GM23248 (cell line): ENCODE measurements around the gene CNOT2. TPM values are rescaled to one million over a fixed set of nuclear protein-coding genes. Genes with fewer than 3 reads are reported as not detected.
"Not testable (repeated sequence)": the region's sequence is repeated elsewhere in the genome, so short reads cannot be mapped to it uniquely, and the experiment has no call there.

Experiments used
- DNase-seq: peaks from one replicate; pipeline ENCODE4 v3.0.0-alpha.2; 2015
- H2AFZ ChIP-seq: fragments of 200-600 bp; sonication (generic); 2 replicates; pipeline ENCODE4 v1.6.1; 2016; ENCODE audit warnings: antibody characterized with exemption
- H3F3A ChIP-seq: fragments of 200-600 bp; sonication (generic); 2 replicates; pipeline ENCODE4 v1.6.1; 2016; ENCODE audit warnings: mild to moderate bottlenecking, antibody characterized with exemption, mixed run types; ENCODE audit not compliant: insufficient read depth
- H3K27ac ChIP-seq: fragments of 200-600 bp; sonication (generic); 2 replicates; pipeline ENCODE4 v1.5.1; 2016; ENCODE audit warnings: mild to moderate bottlenecking
- H3K27me3 ChIP-seq: fragments of 200-600 bp; sonication (generic); replicated peaks from 2 replicates; pipeline ENCODE4 v1.6.1; 2016; ENCODE audit warnings: mild to moderate bottlenecking; ENCODE audit not compliant: insufficient read depth
- H3K36me3 ChIP-seq: fragments of 200-600 bp; sonication (generic); 2 replicates; pipeline ENCODE4 v1.6.1; 2016; ENCODE audit warnings: low read depth, mild to moderate bottlenecking
- H3K4me1 ChIP-seq: fragments of 200-600 bp; sonication (generic); 2 replicates; pipeline ENCODE4 v1.6.1; 2016; ENCODE audit warnings: mild to moderate bottlenecking; ENCODE audit not compliant: insufficient read depth
- H3K4me2 ChIP-seq: fragments of 200-600 bp; sonication (generic); one replicate; pipeline ENCODE4 v1.6.1; 2016; ENCODE audit warnings: mild to moderate bottlenecking; ENCODE audit not compliant: unreplicated experiment
- H3K4me3 ChIP-seq: fragments of 200-600 bp; sonication (generic); 2 replicates; pipeline ENCODE4 v1.5.1; 2016; ENCODE audit warnings: mild to moderate bottlenecking
- H3K79me2 ChIP-seq: fragments of 200-600 bp; sonication (generic); 2 replicates; pipeline ENCODE4 v1.6.1; 2016; ENCODE audit warnings: mild to moderate bottlenecking; ENCODE audit not compliant: insufficient read depth
- H3K9ac ChIP-seq: fragments of 200-600 bp; sonication (generic); 2 replicates; pipeline ENCODE4 v1.6.1; 2016; ENCODE audit warnings: mild to moderate bottlenecking
- H3K9me2 ChIP-seq: fragments of 200-600 bp; sonication (generic); 2 replicates; pipeline ENCODE4 v1.6.1; 2016; ENCODE audit warnings: mixed run types, mild to moderate bottlenecking, moderate library complexity; ENCODE audit not compliant: insufficient read depth
- H3K9me3 ChIP-seq: fragments of 200-600 bp; sonication (generic); one replicate; pipeline ENCODE4 v1.6.1; 2017; ENCODE audit warnings: low read depth
- H4K20me1 ChIP-seq: fragments of 200-600 bp; sonication (generic); 2 replicates; pipeline ENCODE4 v1.6.0; 2016; ENCODE audit not compliant: insufficient read depth
- EZH2 ChIP-seq: fragments of 200-600 bp; sonication (generic); IDR thresholded peaks from 2 replicates; pipeline ENCODE4 v1.6.1; 2018; ENCODE audit warnings: antibody characterized with exemption, mild to moderate bottlenecking; ENCODE audit not compliant: insufficient read depth, poor library complexity, severe bottlenecking
- EZH2phosphoT487 ChIP-seq: fragments of 200-600 bp; sonication (generic); IDR thresholded peaks from 2 replicates; pipeline ENCODE4 v1.6.1; 2018; ENCODE audit warnings: antibody characterized with exemption, moderate library complexity, mild to moderate bottlenecking, low read depth; ENCODE audit not compliant: insufficient read depth
- WGBS, 2 experiments: methylation state at CpG; one replicate each; pipeline ENCODE4 v1.1.6; 2015 to 2017; ENCODE audit warnings: low lambda C conversion rate in 2 of 2, low coverage in 1 of 2; ENCODE audit errors: missing lambda C conversion rate in 2 of 2; 5-methylcytosine and 5-hydroxymethylcytosine counted together
- in situ Hi-C: fragments of 300-500 bp; cut with MboI; formaldehyde crosslinking; loops from 2 replicates; pipeline ENCODE4 v1.15.0; 2020
- polyA plus RNA-seq: library from polyadenylated mRNA; unstranded; fragments of >200 nt; fragmentation: Nextera tagmentation; extraction: Ambion mirVana; gene quantifications from 2 replicates; pipeline ENCODE4 v1.2.1, GENCODE V29; 2016
- total RNA-seq: library from RNA; depleted of rRNA; stranded (reverse); fragments of >200 nt; shearing (Covaris generic); gene quantifications from 2 replicates; pipeline ENCODE4 v1.2.3, GENCODE V29; 2014

Gene CNOT2
- total and polyA plus RNA-seq, 2 experiments from 2014 or later = 74.3 to 92.4 TPM

DNA sequence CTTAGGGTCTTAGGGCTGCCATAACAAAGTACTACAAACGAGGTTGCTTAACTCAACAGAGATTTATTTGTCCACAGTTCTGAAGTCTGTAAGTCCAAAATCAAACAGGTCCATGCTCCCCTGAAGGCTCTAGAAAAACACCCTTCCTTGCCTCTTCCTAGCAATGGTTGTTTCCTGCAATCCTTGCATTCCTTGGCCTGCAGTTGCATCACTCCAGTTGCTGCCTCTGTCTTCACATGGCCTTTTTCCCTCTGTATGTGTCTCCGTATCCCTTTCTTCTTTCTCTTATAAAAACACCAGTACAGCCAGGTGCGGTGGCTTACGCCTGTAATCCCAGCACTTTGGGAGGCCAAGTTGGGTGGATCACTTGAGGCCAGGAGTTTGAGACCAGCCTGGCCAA, 140.3 kb downstream of the CNOT2 start:
- in situ Hi-C loops = no loop called here
- Histone ChIP-seq H3K79me2 (no peaks in the 10 kb centered on the region), H3K9me2 (no peaks in the 10 kb centered on the region), H3K4me1 (no peaks in the 10 kb centered on the region), H2AFZ (peak overlapping the region; percentile 38), H4K20me1 (no peaks in the 10 kb centered on the region), H3F3A (no peaks in the 10 kb centered on the region), H3K27me3 (no peaks in the 10 kb centered on the region), H3K36me3 (no peaks in the 10 kb centered on the region), H3K4me2 (no peak overlapping the region), H3K4me3 (no peak overlapping the region), H3K9ac (no peak overlapping the region), H3K9me3 (no peaks in the 10 kb centered on the region), H3K27ac (no peak overlapping the region)
- no peak for DNase-seq
- TF ChIP-seq EZH2 = no peak
- TF ChIP-seq EZH2phosphoT487 = no peak
- 86 to 91% methylated on average over 4 of the region's 4 CpGs for WGBS, 2 experiments

DNA sequence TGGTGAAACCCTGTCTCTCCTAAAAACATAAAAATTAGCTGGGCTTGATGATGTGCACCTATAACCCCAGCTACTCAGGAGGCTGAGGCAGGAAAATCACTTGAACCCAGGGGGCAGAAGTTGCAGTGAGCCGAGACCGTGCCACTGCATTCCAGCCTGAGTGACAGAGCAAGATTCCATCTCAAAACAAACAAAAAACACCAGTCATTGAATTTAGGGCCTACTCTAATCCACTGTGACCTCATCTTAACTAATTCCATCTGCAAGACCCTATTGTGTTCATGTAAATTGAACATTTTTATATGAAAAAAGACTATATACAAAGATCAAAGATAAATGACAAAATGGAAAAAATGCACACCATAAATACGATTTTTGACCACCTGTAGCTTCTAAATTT, 140.7 kb downstream of the CNOT2 start:
- no peaks in the 10 kb centered on the region for H3K9me2 ChIP-seq
- H3K36me3 ChIP-seq = no peaks in the 10 kb centered on the region
- no peaks in the 10 kb centered on the region for H3K79me2 ChIP-seq
- no peak overlapping the region for H3K4me2 ChIP-seq
- no peak overlapping the region for H3K27ac ChIP-seq
- no peaks in the 10 kb centered on the region for H3K9me3 ChIP-seq
- H3F3A ChIP-seq = no peaks in the 10 kb centered on the region
- no peaks in the 10 kb centered on the region for H4K20me1 ChIP-seq
- H3K4me1 ChIP-seq = no peaks in the 10 kb centered on the region
- 73 to 76% methylated on average over 3 of the region's 3 CpGs for WGBS, 2 experiments
- no peak overlapping the region for H3K9ac ChIP-seq
- no peak overlapping the region for H3K4me3 ChIP-seq
- in situ Hi-C loops = no loop called here
- peak overlapping the region; percentile 38 for H2AFZ ChIP-seq
- no peak for TF ChIP-seq EZH2
- H3K27me3 ChIP-seq = no peaks in the 10 kb centered on the region
- no peak for DNase-seq

DNA sequence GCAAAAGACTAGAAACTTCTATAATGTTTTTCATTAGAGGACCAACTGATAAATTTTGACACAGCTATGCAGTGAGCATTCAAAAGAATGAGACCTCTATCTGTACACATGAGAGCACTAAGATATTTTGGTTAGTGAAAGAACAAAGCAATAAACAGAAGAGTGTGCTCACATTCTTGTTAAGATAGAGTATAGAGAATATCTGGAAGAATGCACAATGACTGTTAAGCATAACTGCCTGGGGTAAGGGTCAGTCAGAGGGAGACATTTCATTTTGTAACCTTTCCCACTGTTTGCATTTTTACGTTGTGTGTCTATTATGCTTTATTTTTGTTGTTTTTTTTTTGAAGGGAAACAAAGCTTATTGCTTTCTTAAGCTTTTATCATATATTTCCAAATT, 143.5 kb downstream of the CNOT2 start:
- Histone ChIP-seq H4K20me1 (no peaks in the 10 kb centered on the region), H3K27ac (no peak overlapping the region), H3K27me3 (no peaks in the 10 kb centered on the region), H3K4me3 (no peak overlapping the region), H3K9ac (no peak overlapping the region), H3K4me1 (no peaks in the 10 kb centered on the region), H3K36me3 (no peaks in the 10 kb centered on the region), H3K79me2 (no peaks in the 10 kb centered on the region), H3K4me2 (no peak overlapping the region), H3F3A (no peaks in the 10 kb centered on the region), H3K9me3 (no peaks in the 10 kb centered on the region), H2AFZ (no peak overlapping the region), H3K9me2 (no peaks in the 10 kb centered on the region)
- in situ Hi-C loops = no loop called here
- TF ChIP-seq EZH2 = no peak
- no peak for TF ChIP-seq EZH2phosphoT487
- WGBS, 2 experiments = 74 to 82% methylated on average over 1 of the region's 1 CpG
- no peak for DNase-seq

DNA sequence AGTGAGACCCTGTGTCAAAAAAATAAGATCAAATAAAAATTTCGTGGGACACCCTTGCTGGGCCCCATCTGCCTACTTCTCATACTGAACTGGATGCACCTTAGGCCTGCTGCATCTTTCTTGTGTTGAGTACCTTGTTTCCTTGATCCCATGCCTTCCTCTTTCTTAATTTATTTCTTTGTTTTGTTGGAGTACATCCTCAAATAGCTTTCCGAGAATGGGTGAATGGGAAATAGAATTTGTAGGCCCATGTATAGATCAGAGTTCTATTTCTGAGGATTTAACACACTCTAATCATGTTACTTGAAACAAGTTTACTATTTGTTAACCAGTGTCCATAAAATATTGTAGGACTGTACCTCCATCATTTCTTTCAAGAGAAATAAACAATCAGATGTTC, 146.4 kb downstream of the CNOT2 start:
- WGBS, 2 experiments = 55 to 61% methylated on average over 2 of the region's 2 CpGs
- Histone ChIP-seq H3K79me2 (no peaks in the 10 kb centered on the region), H3K9me2 (no peaks in the 10 kb centered on the region), H3K27me3 (no peaks in the 10 kb centered on the region), H3K9me3 (no peaks in the 10 kb centered on the region), H3F3A (peaks cover 15% of the 10 kb centered on the region), H2AFZ (no peak overlapping the region), H4K20me1 (no peaks in the 10 kb centered on the region), H3K4me2 (no peak overlapping the region), H3K9ac (no peak overlapping the region), H3K27ac (no peak overlapping the region), H3K4me1 (peaks cover 16% of the 10 kb centered on the region), H3K4me3 (no peak overlapping the region), H3K36me3 (no peaks in the 10 kb centered on the region)
- TF ChIP-seq EZH2 = no peak
- TF ChIP-seq EZH2phosphoT487 = no peak
- in situ Hi-C loops = no loop called here
- no peak for DNase-seq

DNA sequence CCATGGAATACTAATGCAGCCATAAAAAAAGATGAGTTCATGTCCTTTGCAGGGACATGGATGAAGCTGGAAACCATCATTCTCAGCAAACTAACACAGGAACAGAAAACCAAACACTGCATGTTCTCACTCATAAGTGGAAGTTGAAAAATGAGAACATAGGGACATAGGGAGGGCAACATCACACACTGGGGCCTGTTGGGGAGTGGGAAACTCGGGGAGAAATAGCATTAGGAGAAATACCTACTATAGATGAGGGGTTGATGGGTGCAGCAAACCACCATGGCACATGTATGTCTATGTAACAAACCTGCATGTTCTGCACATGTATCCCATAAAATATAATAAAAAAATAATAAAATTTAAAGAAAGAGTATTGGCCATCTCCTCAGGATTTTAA, 149.4 kb downstream of the CNOT2 start:
- H3K4me2 ChIP-seq, H3K36me3 ChIP-seq, H4K20me1 ChIP-seq, DNase-seq, H3K9me3 ChIP-seq, H2AFZ ChIP-seq, H3K4me3 ChIP-seq, H3K9me2 ChIP-seq, H3K27ac ChIP-seq, H3K9ac ChIP-seq, H3K27me3 ChIP-seq, H3K79me2 ChIP-seq, in situ Hi-C loops: not testable (repeated sequence)
- 0 to 15% methylated on average over 1 of the region's 1 CpG for WGBS, 2 experiments
- H3K4me1 ChIP-seq = peaks cover 18% of the 10 kb centered on the region
- peaks cover 23% of the 10 kb centered on the region for H3F3A ChIP-seq
